K562 (cell line): ENCODE results near the gene TMEM25. TPM values are rescaled to one million over a fixed set of nuclear protein-coding genes. Genes with fewer than 3 reads are reported as not detected.

Experiments
- CEBPZ ChIP-seq: fragments of 150-350 bp; IDR thresholded peaks from 2 replicates; pipeline ENCODE4 v1.6.1; 2014; ENCODE audit warnings: low read depth, mild to moderate bottlenecking, low read length, borderline replicate concordance
- CUX1 ChIP-seq: fragments of 200-800 bp; sonication (Bioruptor generic); IDR thresholded peaks from 2 replicates; pipeline ENCODE4 v1.6.1; 2016; ENCODE audit warnings: missing genetic modification characterization, missing compliant biosample characterization
- GTF2A2 ChIP-seq: IDR thresholded peaks from 2 replicates; pipeline ENCODE4 v1.6.1; 2016; ENCODE audit warnings: mild to moderate bottlenecking, missing genetic modification characterization, missing compliant biosample characterization
- HDAC3 ChIP-seq: fragments of 450-650 bp; IDR thresholded peaks from 2 replicates; pipeline ENCODE4 v1.6.1; 2018; ENCODE audit warnings: borderline replicate concordance, mild to moderate bottlenecking, moderate library complexity; ENCODE audit not compliant: partially characterized antibody
- HOMEZ ChIP-seq: fragments of 250-450 bp; sonication (Bioruptor Pico); IDR thresholded peaks from 2 replicates; pipeline ENCODE4 v1.4.0; 2020; ENCODE audit warnings: mild to moderate bottlenecking, moderate library complexity
- RERE ChIP-seq: sonication (generic); formaldehyde crosslinking; IDR thresholded peaks from 2 replicates; pipeline ENCODE4 v1.8.0; 2023; ENCODE audit warnings: missing genetic modification reagents, mild to moderate bottlenecking, borderline replicate concordance
- SETDB1 ChIP-seq: IDR thresholded peaks from one replicate; pipeline ENCODE4 v1.6.1; 2012; ENCODE audit warnings: low read length, control low read depth, inconsistent platforms
- TBL1XR1 ChIP-seq, 2 experiments: IDR thresholded peaks; 2 replicates each; pipeline ENCODE4 v1.6.1; 2012; ENCODE audit warnings: improper control_type of control experiment in 2 of 2, low read length in 2 of 2, mild to moderate bottlenecking in 1 of 2
- TCF3 ChIP-seq: sonication (generic); formaldehyde crosslinking; IDR thresholded peaks from 2 replicates; pipeline ENCODE4 v1.4.0; 2020; ENCODE audit warnings: mild to moderate bottlenecking, missing genetic modification reagents
- polyA plus RNA-seq, 8 experiments: library from polyadenylated mRNA; depleted of rRNA in 4 of 8; stranded (reverse) in 5 of 8; unstranded in 3 of 8; fragments of >200 nt; fragmentation: Nextera tagmentation in 2 of 8; fragmentation: Illumina TruSeq in 1 of 8; extraction: Ambion mirVana in 2 of 8; extraction: Trizol in 1 of 8; gene quantifications; 2 replicates each; pipeline versions ENCODE4 v1.2.1 to v1.2.3, GENCODE V29; 2011 to 2014; ENCODE audit warnings: inconsistent platforms in 1 of 8, missing spikeins in 1 of 8
- total RNA-seq, 7 experiments: library from RNA; depleted of rRNA in 6 of 7; stranded (reverse); fragments of >200 nt in 6 of 7; fragmentation: Illumina TruSeq in 2 of 7; extraction: Trizol in 2 of 7; gene quantifications; 2 replicates each; pipeline versions ENCODE4 v1.2.1 to v1.2.3, GENCODE V29; 2011 to 2021; ENCODE audit warnings: low replicate concordance in 1 of 7

The TMEM25 gene
- total and polyA plus RNA-seq, 9 of the 15 experiments (the other 6 are each of a cell fraction or from before 2014, with no cell fraction given): 0.34 to 3.8 (median 2.0) TPM

GRCh38 chr11:118530683-118531596 is at the start of gene TMEM25 (continued):
- TF ChIP-seq HOMEZ (CRISPR knock-in tag): no peak
- no peak for TF ChIP-seq CUX1 (CRISPR knock-in tag)
- no peak for TF ChIP-seq HDAC3
- no peak for TF ChIP-seq TBL1XR1 (IDR thresholded peaks at IDR 0.05; ENCODE audit: low read length in 2 of 2)
- no peak for TF ChIP-seq CEBPZ
- TF ChIP-seq GTF2A2 (tag): no peak
- no peak for TF ChIP-seq SETDB1
- TF ChIP-seq RERE: no peak
- no peak; the same call in 1 of the 2 replicates for TF ChIP-seq TCF3 (CRISPR knock-in tag)
